Endothelial cell of umbilical vein (primary cell): Measurements from ENCODE around the gene AGA. TPM values are rescaled to one million over a fixed set of nuclear protein-coding genes. Genes with fewer than 3 reads are reported as not detected.

Source experiments
- BruUV-seq: library from RNA; stranded (reverse); fragments of 400-500 nt; replicated peaks from 2 replicates; lab custom pipeline; 2021; lab: Mats Ljungman, UMichigan
- CTCF ChIA-PET: fragments of 300-600, 350-600 bp; sonication (Branson Sonifier 250); formaldehyde crosslinking; loops from one replicate; lab custom pipeline; 2021; ENCODE audit warnings: antibody characterized with exemption, inconsistent platforms; lab: Charles Lee
- POLR2A ChIA-PET: fragments of 300-600, 350-600 bp; sonication (Branson Sonifier 250); formaldehyde crosslinking; loops from one replicate; lab custom pipeline; 2021; ENCODE audit warnings: antibody characterized with exemption, inconsistent platforms; lab: Charles Lee
- DNase-seq: peaks from one replicate; pipeline ENCODE4 v3.0.0-alpha.2; 2011; ENCODE audit warnings: low read depth, low spot score
- FAIRE-seq: peaks from 2 replicates; lab custom pipeline; 2011; peaks lifted over from hg19 to GRCh38; lab: Jason Lieb, UNC
- H2AFZ ChIP-seq: 2 replicates; pipeline ENCODE4 v1.6.0; 2012; ENCODE audit warnings: low read depth, low read length, control low read depth, inconsistent platforms
- H3K27ac ChIP-seq: 2 replicates; pipeline ENCODE4 v1.5.1; 2011; ENCODE audit warnings: low read depth, mild to moderate bottlenecking, control low read depth, low read length, moderate library complexity; ENCODE audit not compliant: insufficient read depth
- H3K27me3 ChIP-seq, 2 experiments: 2 replicates each; pipeline versions ENCODE4 v1.6.0 to v1.6.1; 2011; ENCODE audit warnings: low read length in 2 of 2, mixed read lengths in 1 of 2; ENCODE audit not compliant: control insufficient read depth in 2 of 2, insufficient read depth in 2 of 2
- H3K36me3 ChIP-seq, 2 experiments: 2 replicates in 1 of 2; 3 replicates in 1 of 2; pipeline ENCODE4 v1.5.1; 2011; ENCODE audit warnings: low read length in 2 of 2, mild to moderate bottlenecking in 1 of 2, moderate library complexity in 1 of 2; ENCODE audit not compliant: control insufficient read depth in 2 of 2, insufficient read depth in 2 of 2; ENCODE audit errors: extremely low read depth in 1 of 2
- H3K4me1 ChIP-seq: 3 replicates; pipeline ENCODE4 v1.5.1; 2011; ENCODE audit warnings: mild to moderate bottlenecking, low read length; ENCODE audit not compliant: control insufficient read depth, insufficient read depth; ENCODE audit errors: extremely low read depth
- H3K4me2 ChIP-seq: 2 replicates; pipeline ENCODE4 v1.6.1; 2011; ENCODE audit warnings: low read length, control low read depth, mixed read lengths; ENCODE audit not compliant: insufficient read depth
- H3K4me3 ChIP-seq, 3 experiments: fragments of 200-600 bp in 1 of 3; sonication (generic), shearing (Covaris generic) in 1 of 3; replicated peaks in 1 of 3; 2 replicates each; pipeline ENCODE4 v1.5.1; 2011 to 2016; ENCODE audit warnings: control low read depth in 3 of 3, low read length in 3 of 3, mild to moderate bottlenecking in 2 of 3, inconsistent platforms in 1 of 3, low read depth in 1 of 3, moderate library complexity in 1 of 3; ENCODE audit not compliant: insufficient read depth in 1 of 3
- H3K79me2 ChIP-seq: 2 replicates; pipeline ENCODE4 v1.6.0; 2012; ENCODE audit warnings: low read length, inconsistent platforms; ENCODE audit not compliant: control insufficient read depth, insufficient read depth
- H3K9ac ChIP-seq: replicated peaks from 2 replicates; pipeline ENCODE3; 2011; ENCODE audit warnings: low read length, control low read depth; ENCODE audit not compliant: insufficient read depth; ENCODE audit errors: extremely low read depth
- H3K9me1 ChIP-seq: replicated peaks from 3 replicates; pipeline ENCODE4 v1.6.0; 2011; ENCODE audit warnings: mild to moderate bottlenecking, low read length; ENCODE audit not compliant: control insufficient read depth, insufficient read depth; ENCODE audit errors: extremely low read depth
- H3K9me3 ChIP-seq: replicated peaks from 2 replicates; pipeline ENCODE4 v1.5.1; 2012; ENCODE audit warnings: low read length, inconsistent platforms; ENCODE audit not compliant: control insufficient read depth, insufficient read depth
- H4K20me1 ChIP-seq: replicated peaks from 2 replicates; pipeline ENCODE3; 2011; ENCODE audit warnings: mild to moderate bottlenecking, low read length; ENCODE audit not compliant: control insufficient read depth, insufficient read depth; ENCODE audit errors: extremely low read depth
- CTCF ChIP-seq, 2 donors: IDR thresholded peaks; 1 replicate in 1 of 2; 2 replicates in 1 of 2; pipeline ENCODE4 v1.5.1; 2011; ENCODE audit warnings: low read length in 2 of 2, mild to moderate bottlenecking in 2 of 2, moderate library complexity in 2 of 2, control low read depth in 1 of 2, inconsistent platforms in 1 of 2, low read depth in 1 of 2; ENCODE audit not compliant: insufficient read depth in 1 of 2; ENCODE audit errors: extremely low read depth in 1 of 2
- EZH2 ChIP-seq: IDR thresholded peaks from 2 replicates; pipeline ENCODE4 v1.6.1; 2012; ENCODE audit warnings: borderline replicate concordance, low read depth, mild to moderate bottlenecking, moderate library complexity, low read length, inconsistent platforms; ENCODE audit not compliant: severe bottlenecking
- FOS ChIP-seq: IDR thresholded peaks from 2 replicates; pipeline ENCODE4 v1.6.1; 2011; ENCODE audit warnings: mild to moderate bottlenecking, low read length, moderate library complexity, borderline replicate concordance; ENCODE audit not compliant: insufficient read depth
- GATA2 ChIP-seq: IDR thresholded peaks from 2 replicates; pipeline ENCODE4 v1.7.0; 2011; ENCODE audit warnings: low read depth, mild to moderate bottlenecking, moderate library complexity, mixed read lengths, low read length; ENCODE audit not compliant: insufficient read length, insufficient read depth
- JUN ChIP-seq: IDR thresholded peaks from 2 replicates; pipeline ENCODE4 v1.6.1; 2011; ENCODE audit warnings: borderline replicate concordance, low read depth; ENCODE audit not compliant: insufficient read length, insufficient read depth
- MAX ChIP-seq: IDR thresholded peaks from 2 replicates; pipeline ENCODE4 v1.6.1; 2011; ENCODE audit not compliant: insufficient read depth, insufficient read length
- MYC ChIP-seq: IDR thresholded peaks from one replicate; pipeline ENCODE4 v1.6.1; 2011; ENCODE audit warnings: mild to moderate bottlenecking, low read depth, low read length
- POLR2A ChIP-seq: IDR thresholded peaks from 2 replicates; pipeline ENCODE4 v1.6.1; 2012; ENCODE audit warnings: low read depth, mild to moderate bottlenecking, control low read depth, low read length
- POLR2AphosphoS5 ChIP-seq: IDR thresholded peaks from 2 replicates; pipeline ENCODE4 v1.6.1; 2012; ENCODE audit warnings: low read depth, mild to moderate bottlenecking, control low read depth, low read length, moderate library complexity; ENCODE audit not compliant: insufficient read depth
- dilution Hi-C: fragments of 300-500 bp; cut with MboI; formaldehyde crosslinking; loops from one replicate; pipeline ENCODE4 v1.15.0; 2019; ENCODE audit warnings: low sequenced_read_pairs; ENCODE audit not compliant: extremely low pct_ligation_motif_present
- intact Hi-C: fragments of 100-400 bp; cut with micrococcal nuclease; formaldehyde crosslinking; loops from one replicate; pipeline ENCODE4 v1.10.0; 2022
- polyA plus RNA-seq, 4 experiments: library from polyadenylated mRNA; depleted of rRNA in 3 of 4; stranded (reverse) in 3 of 4; unstranded in 1 of 4; fragments of >200 nt; gene quantifications; 2 replicates each; pipeline versions ENCODE4 v1.2.1 to v1.2.3, GENCODE V29; 2011 to 2012; ENCODE audit warnings: missing spikeins in 1 of 4
- total RNA-seq: library from RNA; stranded (reverse); gene quantifications from 2 replicates; pipeline ENCODE4 v1.2.3, GENCODE V29; 2021

Gene AGA
- total and polyA plus RNA-seq, 2 donors (not counting 3 experiments of a cell fraction or from before 2014, with no cell fraction given): 14.1 to 16.9 TPM

- BruUV-seq: no TSS peak
- CTCF ChIA-PET: no interaction called here
- no peak overlapping the region for H3K27ac ChIP-seq
- H3K9me1 ChIP-seq: no peaks in the 10 kb centered on the region
- H4K20me1 ChIP-seq: no peaks in the 10 kb centered on the region
- H2AFZ ChIP-seq: no peak overlapping the region
- H3K4me1 ChIP-seq: no peaks in the 10 kb centered on the region
- FAIRE-seq: no peak
- peaks cover 0 to 2% of the 10 kb centered on the region in 2 experiments for H3K27me3 ChIP-seq
- H3K4me2 ChIP-seq: no peak overlapping the region
- H3K9ac ChIP-seq: no peak overlapping the region
- no peaks in the 10 kb centered on the region for H3K9me3 ChIP-seq
- no peaks in the 10 kb centered on the region for H3K79me2 ChIP-seq
- POLR2A ChIA-PET: no interaction called here
- H3K36me3 ChIP-seq: no peaks in the 10 kb centered on the region
- intact Hi-C loops (no loop called here), dilution Hi-C loops (no loop called here)
- no peak overlapping the region for H3K4me3 ChIP-seq
- TF ChIP-seq CTCF (IDR thresholded peaks at IDR 0.05; ENCODE audit: extremely low read depth in 1 of 2, insufficient read depth in 1 of 2, low read depth in 1 of 2, low read length in 2 of 2) (no peak), MYC (no peak), MAX (no peak), POLR2AphosphoS5 (no peak), EZH2 (no peak), GATA2 (no peak), FOS (no peak), POLR2A (no peak), JUN (no peak)
- no peak for DNase-seq
Measured at GRCh38 chr4:177404342-177404741, 37.9 kb downstream of the AGA start.
